GM18520 (cell line): ENCODE data around the gene PLCD3.

Experiments used
- ATAC-seq: cut with Tn5 transposase; IDR thresholded peaks from one replicate; pipeline ENCODE4 v1.9.1; 2021; ENCODE audit not compliant: unreplicated experiment

PLCD3 gene

DNA sequence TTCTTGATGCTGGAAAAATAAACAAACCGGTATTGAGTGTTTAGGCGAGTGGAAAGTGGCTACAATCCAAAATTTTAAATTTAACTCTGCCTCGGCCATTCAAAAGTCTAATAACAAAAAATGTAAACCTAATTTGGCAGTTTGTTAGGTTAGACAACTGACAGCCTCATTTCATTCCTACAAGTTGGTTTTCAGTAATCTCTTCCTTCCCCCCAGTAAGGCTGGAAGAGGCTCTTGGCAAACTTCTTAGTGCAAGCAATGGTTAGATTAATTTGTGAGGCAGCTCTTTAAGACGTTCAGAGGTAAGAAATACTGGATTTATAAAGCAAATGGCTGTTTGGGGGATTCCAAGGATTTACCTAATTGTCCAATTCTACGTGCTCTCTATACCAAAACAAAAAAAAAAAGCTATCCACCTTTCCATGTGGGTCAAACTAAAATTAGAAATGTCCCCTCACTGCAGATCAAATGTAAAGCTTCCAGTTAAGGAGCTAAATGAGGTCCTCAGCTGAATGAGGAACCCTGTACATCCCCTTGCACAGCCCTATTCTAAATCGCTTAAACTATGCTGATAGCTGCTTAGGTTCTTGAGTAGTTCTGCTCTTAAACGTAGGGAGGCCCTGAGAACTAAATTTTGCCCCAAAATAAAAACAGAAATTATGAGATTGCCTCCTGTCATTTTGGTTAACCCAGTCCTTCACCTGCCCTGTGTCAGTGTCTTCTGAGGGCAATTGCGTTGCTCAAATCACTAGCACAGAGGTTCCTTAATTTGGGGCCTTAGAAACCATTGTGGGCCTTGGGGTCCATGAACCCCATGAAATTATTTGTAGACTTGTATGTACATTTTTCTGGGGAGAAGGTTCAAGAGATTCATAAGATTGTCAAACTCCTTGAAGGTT lies 18.8 kb upstream of the PLCD3 start:
- no peak for ATAC-seq

DNA sequence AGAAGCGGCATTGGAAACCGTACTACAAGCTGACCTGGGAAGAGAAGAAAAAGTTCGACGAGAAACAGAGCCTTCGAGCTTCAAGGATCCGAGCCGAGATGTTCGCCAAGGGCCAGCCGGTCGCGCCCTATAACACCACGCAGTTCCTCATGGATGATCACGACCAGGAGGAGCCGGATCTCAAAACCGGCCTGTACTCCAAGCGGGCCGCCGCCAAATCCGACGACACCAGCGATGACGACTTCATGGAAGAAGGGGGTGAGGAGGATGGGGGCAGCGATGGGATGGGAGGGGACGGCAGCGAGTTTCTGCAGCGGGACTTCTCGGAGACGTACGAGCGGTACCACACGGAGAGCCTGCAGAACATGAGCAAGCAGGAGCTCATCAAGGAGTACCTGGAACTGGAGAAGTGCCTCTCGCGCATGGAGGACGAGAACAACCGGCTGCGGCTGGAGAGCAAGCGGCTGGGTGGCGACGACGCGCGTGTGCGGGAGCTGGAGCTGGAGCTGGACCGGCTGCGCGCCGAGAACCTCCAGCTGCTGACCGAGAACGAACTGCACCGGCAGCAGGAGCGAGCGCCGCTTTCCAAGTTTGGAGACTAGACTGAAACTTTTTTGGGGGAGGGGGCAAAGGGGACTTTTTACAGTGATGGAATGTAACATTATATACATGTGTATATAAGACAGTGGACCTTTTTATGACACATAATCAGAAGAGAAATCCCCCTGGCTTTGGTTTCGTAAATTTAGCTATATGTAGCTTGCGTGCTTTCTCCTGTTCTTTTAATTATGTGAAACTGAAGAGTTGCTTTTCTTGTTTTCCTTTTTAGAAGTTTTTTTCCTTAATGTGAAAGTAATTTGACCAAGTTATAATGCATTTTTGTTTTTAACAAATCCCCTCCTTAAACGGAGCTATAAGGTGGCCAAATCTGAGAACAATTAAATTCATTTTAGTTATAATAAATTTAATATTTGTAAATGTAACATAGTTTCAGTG lies 17.7 kb upstream of the PLCD3 start:
- no peak for ATAC-seq

- ATAC-seq = peak; percentile 13
Observed at GRCh38 chr17:45149037-45149668, 16.8 kb upstream of the PLCD3 start.

- ATAC-seq = peak; percentile 50
Observed at GRCh38 chr17:45148183-45149036, 16.1 kb upstream of the PLCD3 start, which contains the start of gene HEXIM1. Gene HEXIM1, plus strand, starts transcription at chr17:45148475. Its CDS starts 716 bp downstream, at chr17:45149191.

DNA sequence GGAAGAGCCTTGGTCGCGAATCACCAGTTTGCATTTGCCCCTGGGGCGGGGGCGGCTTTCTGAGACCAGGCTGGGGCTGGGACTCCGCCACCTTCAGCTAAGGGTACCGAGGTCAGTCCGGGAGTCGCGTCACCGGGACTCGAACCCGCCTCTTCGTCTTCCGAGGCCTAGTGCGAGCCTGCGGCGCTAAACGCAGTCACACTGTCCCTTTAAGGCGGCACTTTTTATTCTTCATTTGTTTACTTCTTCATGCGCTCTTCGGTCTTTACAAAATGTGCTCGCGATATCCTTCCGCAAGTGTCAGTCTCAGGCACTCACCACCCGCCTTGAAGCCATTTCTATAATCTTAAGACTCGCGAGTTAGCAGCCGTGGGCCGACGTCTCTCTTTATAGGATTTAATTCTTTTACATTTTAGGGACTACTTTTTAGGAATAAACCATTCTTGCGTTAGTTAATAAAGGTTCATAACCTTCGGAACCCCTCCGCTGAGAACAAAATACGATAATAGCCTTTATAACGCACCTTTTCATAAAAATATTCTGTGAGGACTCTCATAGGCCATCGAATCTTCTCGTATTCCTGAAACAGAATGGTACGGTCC lies 15.4 kb upstream of the PLCD3 start:
- ATAC-seq = no peak

GRCh38 chr17:45146890-45147580 lies 14.7 kb upstream of the PLCD3 start:
- ATAC-seq = no peak

DNA sequence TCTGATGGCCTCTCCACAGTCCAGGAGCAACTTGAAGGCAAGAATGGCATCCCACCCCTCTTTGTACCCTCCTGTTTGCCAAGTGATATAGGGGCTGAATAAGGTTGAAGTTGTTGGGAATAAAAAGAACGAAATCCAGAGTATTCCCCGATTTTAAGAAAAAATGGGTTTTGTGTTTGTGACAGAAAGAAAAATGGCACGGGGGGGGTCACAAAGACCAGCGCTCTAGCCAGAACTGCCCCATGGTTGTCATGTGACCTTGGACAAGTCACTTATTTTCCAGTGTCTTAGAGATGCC lies 14.2 kb upstream of the PLCD3 start:
- no peak for ATAC-seq

DNA sequence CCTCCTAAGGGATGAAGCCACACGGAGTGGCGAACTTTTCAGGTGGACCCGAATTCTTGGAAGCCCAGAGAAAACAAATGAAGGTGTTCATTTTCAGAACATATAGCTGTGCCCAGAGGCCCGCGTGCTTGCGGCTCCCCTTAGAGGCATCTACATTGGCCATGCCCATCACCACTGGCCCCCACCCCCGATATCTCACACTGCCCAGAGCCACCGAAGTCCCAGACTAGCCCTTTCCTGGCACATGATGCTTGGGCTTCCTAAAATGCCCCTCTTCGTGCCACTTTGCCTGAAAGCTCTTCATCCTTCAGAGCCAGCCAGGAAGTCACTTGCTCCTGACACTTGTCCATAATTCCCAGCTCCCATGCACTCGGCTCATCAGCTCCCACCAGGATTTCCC lies 13.9 kb upstream of the PLCD3 start:
- ATAC-seq = no peak

DNA sequence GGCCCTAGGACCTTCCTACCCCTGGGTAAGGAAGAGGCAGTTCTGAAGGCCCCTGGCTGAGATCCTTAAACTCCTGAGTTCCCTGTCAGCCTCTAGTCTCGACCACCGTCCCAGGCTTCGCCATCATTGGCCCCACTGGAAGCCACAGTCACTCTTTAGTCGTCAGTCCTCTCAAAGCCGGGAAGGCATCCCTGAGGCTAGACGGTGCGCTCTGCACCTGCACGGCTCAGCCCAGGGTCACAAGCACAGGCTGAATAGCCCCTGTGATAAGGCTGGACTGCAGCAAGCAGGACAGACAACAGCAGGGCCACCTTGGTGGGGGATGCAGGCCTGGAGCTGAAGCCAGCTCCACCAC lies 12.7 kb upstream of the PLCD3 start:
- ATAC-seq = no peak

- no peak for ATAC-seq
Observed at GRCh38 chr17:45144199-45145034, 12.1 kb upstream of the PLCD3 start.

DNA sequence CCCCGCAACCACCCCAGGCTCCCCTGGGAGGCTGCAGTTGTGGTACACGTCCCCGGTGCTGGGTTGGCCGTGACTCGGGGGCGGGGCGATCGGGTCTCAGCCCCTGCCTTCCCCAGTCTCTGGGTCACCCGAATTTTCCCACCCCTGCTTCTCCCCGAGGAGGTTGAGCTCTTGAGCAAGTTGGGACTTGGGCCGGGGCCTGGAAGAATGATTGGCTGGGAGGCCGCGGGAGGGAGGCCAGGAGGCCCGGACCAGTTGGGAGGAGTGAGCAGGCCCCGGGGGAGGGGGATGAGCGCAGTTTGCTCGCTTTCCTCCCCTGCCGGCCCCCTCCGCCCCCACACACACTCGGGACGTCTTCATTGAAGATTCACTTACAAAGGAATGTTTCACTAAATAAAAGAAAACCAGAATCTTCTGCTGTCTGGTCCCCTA lies 11.5 kb upstream of the PLCD3 start:
- ATAC-seq = no peak

GRCh38 chr17:45143094-45143670 lies 10.9 kb upstream of the PLCD3 start:
- no peak for ATAC-seq

GRCh38 chr17:45139533-45139920 lies 7.2 kb upstream of the PLCD3 start:
- no peak for ATAC-seq

DNA sequence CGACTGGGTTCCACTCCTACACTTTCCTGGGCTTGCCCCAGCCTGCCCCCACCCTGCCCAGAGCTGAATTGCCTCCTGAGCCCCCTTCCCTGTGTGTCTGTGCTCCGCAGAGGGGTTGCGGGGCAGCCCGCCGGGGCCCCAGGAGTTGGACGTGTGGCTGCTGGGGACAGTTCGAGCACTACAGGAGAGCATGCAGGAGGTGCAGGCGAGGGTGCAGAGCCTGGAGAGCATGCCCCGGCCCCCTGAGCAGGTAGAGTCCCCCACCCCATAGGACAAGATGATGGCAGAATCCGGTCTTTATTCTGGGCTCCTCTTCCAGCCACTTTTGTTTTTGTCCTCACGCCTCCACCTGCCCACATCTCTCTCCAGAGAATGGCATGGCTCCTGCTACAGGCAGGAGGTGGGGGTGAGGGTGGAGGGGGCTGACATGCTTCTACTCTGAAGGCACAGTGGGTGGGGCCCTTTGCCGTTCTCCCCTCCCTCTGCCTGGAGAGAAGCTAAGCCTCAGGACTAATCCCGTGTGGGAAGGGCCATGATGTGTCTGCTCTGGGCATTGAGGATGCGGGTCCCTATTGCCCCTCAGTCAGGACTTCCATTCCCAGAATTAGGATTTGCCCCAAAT lies 6.7 kb upstream of the PLCD3 start:
- ATAC-seq = no peak

- ATAC-seq = no peak
Observed at GRCh38 chr17:45137561-45138305, 5.4 kb upstream of the PLCD3 start.

GRCh38 chr17:45136846-45137560 lies 4.7 kb upstream of the PLCD3 start:
- no peak for ATAC-seq
